Non-pigmented ciliary epithelial cell (primary cell): ENCODE results near the gene TET2.
"Not testable (repeated sequence)": the region's sequence is repeated elsewhere in the genome, so short reads cannot be mapped to it uniquely, and the experiment has no call there.

Source experiments
- DNase-seq: peaks from one replicate; pipeline ENCODE4 v3.0.0-alpha.2; 2010; ENCODE audit warnings: low read depth

Gene TET2

GRCh38 chr4:105293360-105293759, 146.7 kb downstream of the TET2 start:
- DNase-seq = no peak

DNA sequence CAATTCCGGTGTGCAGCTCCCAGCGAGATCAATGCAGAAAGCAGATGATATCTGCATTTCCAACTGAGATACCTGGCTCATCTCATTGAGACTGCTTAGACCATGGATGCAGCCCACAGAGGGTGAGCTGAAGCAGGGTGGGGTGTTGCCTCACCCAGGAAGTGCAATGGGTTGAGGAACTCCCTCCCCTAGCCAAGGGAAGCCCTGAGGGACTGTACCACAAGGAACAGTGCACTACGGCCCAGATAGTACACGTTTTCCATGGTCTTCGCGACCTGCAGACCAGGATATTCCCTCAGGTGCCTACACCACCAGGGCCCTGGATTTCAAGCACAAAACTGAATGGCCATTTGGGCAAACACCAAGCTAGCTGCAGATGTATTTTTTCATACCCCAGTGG, 150.0 kb downstream of the TET2 start:
- no peak for DNase-seq

- DNase-seq = not testable (repeated sequence)
Measured at GRCh38 chr4:105299027-105299426, 152.4 kb downstream of the TET2 start.

- no peak for DNase-seq
Measured at GRCh38 chr4:105304085-105304484, 157.4 kb downstream of the TET2 start.

DNA sequence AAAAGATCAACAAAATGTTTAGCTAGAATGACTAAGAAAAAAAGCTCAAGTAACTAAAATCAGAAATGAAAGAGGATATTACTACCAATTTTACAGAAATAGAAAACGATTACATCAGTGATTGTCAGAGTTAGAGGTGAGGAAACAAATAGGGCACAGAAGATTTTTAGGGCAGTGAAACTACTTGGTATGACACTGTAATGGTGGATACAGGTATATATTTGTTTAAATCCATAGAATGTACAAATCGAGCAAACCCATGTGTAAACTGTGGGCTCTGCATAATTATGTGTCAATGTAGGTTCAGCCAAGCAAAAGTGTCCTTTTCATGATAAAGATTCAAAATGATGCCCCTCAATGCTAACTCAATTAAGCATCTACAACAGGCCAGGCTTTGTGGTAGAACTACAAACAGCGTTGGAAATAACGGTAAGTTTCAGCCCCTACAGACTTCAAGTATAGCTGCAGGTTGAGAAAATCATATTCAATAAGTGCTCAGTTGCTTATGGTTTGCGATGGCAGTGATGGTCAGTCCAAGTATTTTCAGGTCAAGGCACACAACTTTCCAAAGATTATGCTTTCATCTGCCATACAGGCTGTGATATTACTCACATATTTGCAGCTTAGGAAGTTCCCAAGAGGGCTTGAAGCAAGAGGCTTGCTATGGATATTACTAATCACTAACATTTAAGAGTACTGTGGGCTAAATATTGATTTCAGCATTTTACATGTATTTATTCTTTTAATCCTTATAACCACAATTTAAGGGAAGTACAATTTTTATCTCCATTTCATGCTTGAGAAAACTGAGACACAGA, 158.6 kb downstream of the TET2 start:
- DNase-seq = no peak

- DNase-seq = no peak
Measured at GRCh38 chr4:105306158-105306781, 159.6 kb downstream of the TET2 start.

GRCh38 chr4:105306820-105307219, 160.1 kb downstream of the TET2 start:
- no peak for DNase-seq

- no peak for DNase-seq
Measured at GRCh38 chr4:105318486-105318885, 171.8 kb downstream of the TET2 start.

GRCh38 chr4:105327222-105327621, 180.5 kb downstream of the TET2 start:
- DNase-seq = no peak

- DNase-seq = no peak
Measured at GRCh38 chr4:105327956-105328355, 181.3 kb downstream of the TET2 start.

DNA sequence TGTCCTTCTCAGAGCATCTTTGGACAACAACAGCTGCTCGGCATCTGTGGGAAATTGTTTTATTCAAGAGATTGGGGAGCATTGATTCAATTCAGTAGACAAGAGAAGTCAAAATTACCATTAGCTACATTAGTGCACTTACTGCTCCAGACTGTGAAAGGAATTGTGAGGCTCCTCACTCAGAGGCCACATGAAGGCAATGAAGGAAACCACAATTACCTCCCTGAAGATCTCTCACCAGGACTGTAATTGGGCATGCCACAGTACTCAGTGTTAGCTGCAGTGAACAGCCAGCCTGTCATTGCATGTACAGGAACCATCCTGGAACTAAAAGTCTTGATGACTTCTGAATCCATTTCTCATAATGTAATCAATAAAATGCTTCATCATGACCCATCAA, 182.4 kb downstream of the TET2 start:
- no peak for DNase-seq
